Parathyroid adenoma (tissue), 2 donors: ENCODE measurements around the gene ITPR2.

Experiments
- H2AFZ ChIP-seq: fragments of 300-600 bp; sonication (generic); one replicate; pipeline ENCODE4 v1.7.0; 2017; ENCODE audit warnings: antibody characterized with exemption, mild to moderate bottlenecking
- H3K27ac ChIP-seq: fragments of 300-600 bp; sonication (generic); one replicate; pipeline ENCODE4 v1.7.0; 2017
- H3K27me3 ChIP-seq: fragments of 300-600 bp; sonication (generic); one replicate; pipeline ENCODE4 v1.7.0; 2017; ENCODE audit warnings: low read length; ENCODE audit not compliant: control insufficient read depth, insufficient read depth
- H3K36me3 ChIP-seq: fragments of 300-600 bp; sonication (generic); one replicate; pipeline ENCODE4 v1.7.0; 2017; ENCODE audit warnings: low read length; ENCODE audit not compliant: control insufficient read depth, insufficient read depth
- H3K4me1 ChIP-seq: fragments of 300-600 bp; sonication (generic); one replicate; pipeline ENCODE4 v1.7.0; 2017; ENCODE audit warnings: control low read depth
- H3K4me2 ChIP-seq: fragments of 300-600 bp; sonication (generic); one replicate; pipeline ENCODE4 v1.7.0; 2017; ENCODE audit warnings: low read length
- H3K4me3 ChIP-seq: fragments of 300-600 bp; sonication (generic); one replicate; pipeline ENCODE4 v1.7.0; 2017; ENCODE audit warnings: low read depth, low read length
- H3K79me2 ChIP-seq: fragments of 300-600 bp; sonication (generic); one replicate; pipeline ENCODE4 v1.7.0; 2017; ENCODE audit warnings: control low read depth
- H3K9ac ChIP-seq: fragments of 300-600 bp; sonication (generic); one replicate; pipeline ENCODE4 v1.7.0; 2017; ENCODE audit warnings: mild to moderate bottlenecking
- H3K9me3 ChIP-seq: fragments of 300-600 bp; sonication (generic); one replicate; pipeline ENCODE4 v1.7.0; 2017; ENCODE audit warnings: low read length; ENCODE audit not compliant: control insufficient read depth
- TF ChIP-seq, protein P1 (sequence below): fragments of 300-600 bp; sonication (generic); IDR thresholded peaks from one replicate; pipeline ENCODE4 v1.7.0; 2017; ENCODE audit warnings: antibody characterized with exemption, mild to moderate bottlenecking
- donor health status: primary hyperparathyroidism.

Gene ITPR2

GRCh38 chr12:26696613-26697092, 136.3 kb downstream of the ITPR2 start:
- Histone ChIP-seq H3K4me3 (no peak overlapping the region), H3K79me2 (no peaks in the 10 kb centered on the region), H3K27me3 (no peaks in the 10 kb centered on the region), H3K9me3 (no peaks in the 10 kb centered on the region), H3K36me3 (no peaks in the 10 kb centered on the region), H3K4me2 (no peak overlapping the region), H3K9ac (no peak overlapping the region), H3K4me1 (no peaks in the 10 kb centered on the region), H3K27ac (no peak overlapping the region), H2AFZ (no peak overlapping the region)
- TF ChIP-seq, protein P1, sequence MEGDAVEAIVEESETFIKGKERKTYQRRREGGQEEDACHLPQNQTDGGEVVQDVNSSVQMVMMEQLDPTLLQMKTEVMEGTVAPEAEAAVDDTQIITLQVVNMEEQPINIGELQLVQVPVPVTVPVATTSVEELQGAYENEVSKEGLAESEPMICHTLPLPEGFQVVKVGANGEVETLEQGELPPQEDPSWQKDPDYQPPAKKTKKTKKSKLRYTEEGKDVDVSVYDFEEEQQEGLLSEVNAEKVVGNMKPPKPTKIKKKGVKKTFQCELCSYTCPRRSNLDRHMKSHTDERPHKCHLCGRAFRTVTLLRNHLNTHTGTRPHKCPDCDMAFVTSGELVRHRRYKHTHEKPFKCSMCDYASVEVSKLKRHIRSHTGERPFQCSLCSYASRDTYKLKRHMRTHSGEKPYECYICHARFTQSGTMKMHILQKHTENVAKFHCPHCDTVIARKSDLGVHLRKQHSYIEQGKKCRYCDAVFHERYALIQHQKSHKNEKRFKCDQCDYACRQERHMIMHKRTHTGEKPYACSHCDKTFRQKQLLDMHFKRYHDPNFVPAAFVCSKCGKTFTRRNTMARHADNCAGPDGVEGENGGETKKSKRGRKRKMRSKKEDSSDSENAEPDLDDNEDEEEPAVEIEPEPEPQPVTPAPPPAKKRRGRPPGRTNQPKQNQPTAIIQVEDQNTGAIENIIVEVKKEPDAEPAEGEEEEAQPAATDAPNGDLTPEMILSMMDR, result no peak

DNA sequence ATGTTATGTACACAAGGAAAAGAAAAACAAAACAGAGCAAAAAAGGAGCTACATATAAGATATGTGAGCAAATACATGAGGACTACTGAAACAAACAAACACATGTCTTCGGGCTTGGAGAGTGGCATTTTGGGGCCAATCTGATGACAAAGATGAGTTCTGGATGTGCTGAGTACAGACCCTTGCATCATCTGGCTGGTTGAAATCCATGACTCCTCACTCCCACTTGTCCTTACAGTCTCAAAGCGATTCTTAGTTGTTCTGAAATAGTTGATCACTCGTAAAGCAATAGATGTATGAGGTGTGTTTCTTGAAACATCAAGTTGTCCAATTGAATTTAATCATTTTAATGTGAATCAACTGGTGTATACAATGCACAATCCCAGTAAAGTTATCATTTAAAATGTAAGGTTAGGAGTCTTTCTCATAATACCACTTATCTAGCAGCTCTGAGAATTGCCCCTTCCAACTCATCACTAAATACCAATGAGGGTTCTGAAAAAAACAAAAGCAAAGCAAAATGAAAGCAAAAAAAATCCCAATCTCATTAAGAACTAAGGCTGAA, 136.9 kb downstream of the ITPR2 start:
- no peaks in the 10 kb centered on the region for H3K9me3 ChIP-seq
- no peak overlapping the region for H2AFZ ChIP-seq
- H3K27ac ChIP-seq, result no peak overlapping the region
- no peak overlapping the region for H3K4me3 ChIP-seq
- H3K27me3 ChIP-seq, result no peaks in the 10 kb centered on the region
- H3K9ac ChIP-seq, result no peak overlapping the region
- no peak overlapping the region for H3K4me2 ChIP-seq
- H3K4me1 ChIP-seq, result no peaks in the 10 kb centered on the region
- TF ChIP-seq, protein P1, result no peak
- H3K36me3 ChIP-seq, result no peaks in the 10 kb centered on the region
- H3K79me2 ChIP-seq, result no peaks in the 10 kb centered on the region

DNA sequence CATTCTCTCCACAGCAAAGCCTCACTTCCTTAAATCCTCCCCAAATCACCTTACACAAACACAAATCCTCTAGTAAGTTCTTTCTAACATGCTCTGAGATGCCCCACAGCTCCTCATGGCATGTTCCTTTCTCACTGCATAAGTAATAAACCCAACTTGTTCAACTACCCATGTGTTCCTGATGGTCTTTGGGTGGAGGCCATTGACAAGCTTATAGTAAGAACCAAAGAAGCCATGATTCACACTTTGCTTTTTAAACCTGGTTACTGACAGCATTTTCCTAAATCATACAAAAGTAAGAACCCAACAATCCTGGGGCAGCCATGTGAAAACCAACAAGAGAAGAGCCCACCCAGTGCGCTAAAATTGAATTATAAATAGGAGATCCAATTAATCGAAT, 138.6 kb downstream of the ITPR2 start:
- Histone ChIP-seq H3K27ac (no peak overlapping the region), H3K4me1 (no peaks in the 10 kb centered on the region), H3K79me2 (no peaks in the 10 kb centered on the region), H3K9me3 (no peaks in the 10 kb centered on the region), H3K27me3 (no peaks in the 10 kb centered on the region), H3K4me2 (no peak overlapping the region), H3K9ac (no peak overlapping the region), H3K36me3 (no peaks in the 10 kb centered on the region), H3K4me3 (no peak overlapping the region), H2AFZ (no peak overlapping the region)
- TF ChIP-seq, protein P1, result no peak

GRCh38 chr12:26692407-26692806, 140.6 kb downstream of the ITPR2 start:
- Histone ChIP-seq H3K9ac (no peak overlapping the region), H3K27ac (no peak overlapping the region), H3K4me1 (no peaks in the 10 kb centered on the region), H2AFZ (no peak overlapping the region), H3K9me3 (no peaks in the 10 kb centered on the region), H3K27me3 (no peaks in the 10 kb centered on the region), H3K4me2 (no peak overlapping the region), H3K79me2 (no peaks in the 10 kb centered on the region), H3K4me3 (no peak overlapping the region), H3K36me3 (no peaks in the 10 kb centered on the region)
- TF ChIP-seq, protein P1, result no peak

GRCh38 chr12:26691234-26691970, 141.6 kb downstream of the ITPR2 start:
- H3K4me2 ChIP-seq, result no peak overlapping the region
- TF ChIP-seq, protein P1, result no peak
- H3K4me3 ChIP-seq, result no peak overlapping the region
- no peak overlapping the region for H2AFZ ChIP-seq
- no peaks in the 10 kb centered on the region for H3K27me3 ChIP-seq
- H3K79me2 ChIP-seq, result no peaks in the 10 kb centered on the region
- H3K4me1 ChIP-seq, result no peaks in the 10 kb centered on the region
- H3K36me3 ChIP-seq, result no peaks in the 10 kb centered on the region
- H3K9ac ChIP-seq, result no peak overlapping the region
- no peak overlapping the region for H3K27ac ChIP-seq
- H3K9me3 ChIP-seq, result no peaks in the 10 kb centered on the region
